AG20443 (cell line): Measurements from ENCODE around the gene MCF2L.
"Not testable (repeated sequence)": the region's sequence is repeated elsewhere in the genome, so short reads cannot be mapped to it uniquely, and the experiment has no call there.

ENCODE experiments used
- DNase-seq: peaks from one replicate; pipeline ENCODE4 v3.0.0; 2012; ENCODE audit warnings: low spot score, mixed read lengths

Gene MCF2L

GRCh38 chr13:113096052-113096744, 127.2 kb downstream of the MCF2L start:
- no peak for DNase-seq

- DNase-seq = no peak
Measured at GRCh38 chr13:113096745-113097305, 127.8 kb downstream of the MCF2L start.

- no peak for DNase-seq
Measured at GRCh38 chr13:113097651-113098050, 128.6 kb downstream of the MCF2L start.

- peak; percentile 91 for DNase-seq
Measured at GRCh38 chr13:113098162-113098732, 129.2 kb downstream of the MCF2L start.

DNA sequence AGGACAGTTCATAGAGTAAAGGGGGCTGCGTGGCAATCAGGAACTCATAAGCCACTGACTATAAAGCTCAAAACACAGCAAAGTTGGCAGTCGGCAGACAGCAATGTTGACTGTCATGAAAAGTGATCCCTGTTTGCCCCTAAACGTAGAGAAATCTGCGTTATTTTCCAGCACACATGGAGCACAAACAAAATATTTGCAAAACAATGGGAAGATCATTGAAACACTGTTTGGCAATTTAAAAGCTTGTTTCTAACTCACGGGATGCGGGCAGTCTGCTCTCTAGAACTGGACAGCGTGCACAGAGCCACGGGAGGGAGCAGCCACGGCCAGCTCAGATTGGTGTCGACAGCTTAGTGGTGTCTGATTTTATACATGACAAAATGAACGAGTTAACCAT, 130.1 kb downstream of the MCF2L start:
- no peak for DNase-seq

GRCh38 chr13:113102302-113102701, 133.3 kb downstream of the MCF2L start:
- DNase-seq = not testable (repeated sequence)

GRCh38 chr13:113102727-113103126, 133.7 kb downstream of the MCF2L start:
- DNase-seq = no peak

- no peak for DNase-seq
Measured at GRCh38 chr13:113103646-113104045, 134.6 kb downstream of the MCF2L start.

DNA sequence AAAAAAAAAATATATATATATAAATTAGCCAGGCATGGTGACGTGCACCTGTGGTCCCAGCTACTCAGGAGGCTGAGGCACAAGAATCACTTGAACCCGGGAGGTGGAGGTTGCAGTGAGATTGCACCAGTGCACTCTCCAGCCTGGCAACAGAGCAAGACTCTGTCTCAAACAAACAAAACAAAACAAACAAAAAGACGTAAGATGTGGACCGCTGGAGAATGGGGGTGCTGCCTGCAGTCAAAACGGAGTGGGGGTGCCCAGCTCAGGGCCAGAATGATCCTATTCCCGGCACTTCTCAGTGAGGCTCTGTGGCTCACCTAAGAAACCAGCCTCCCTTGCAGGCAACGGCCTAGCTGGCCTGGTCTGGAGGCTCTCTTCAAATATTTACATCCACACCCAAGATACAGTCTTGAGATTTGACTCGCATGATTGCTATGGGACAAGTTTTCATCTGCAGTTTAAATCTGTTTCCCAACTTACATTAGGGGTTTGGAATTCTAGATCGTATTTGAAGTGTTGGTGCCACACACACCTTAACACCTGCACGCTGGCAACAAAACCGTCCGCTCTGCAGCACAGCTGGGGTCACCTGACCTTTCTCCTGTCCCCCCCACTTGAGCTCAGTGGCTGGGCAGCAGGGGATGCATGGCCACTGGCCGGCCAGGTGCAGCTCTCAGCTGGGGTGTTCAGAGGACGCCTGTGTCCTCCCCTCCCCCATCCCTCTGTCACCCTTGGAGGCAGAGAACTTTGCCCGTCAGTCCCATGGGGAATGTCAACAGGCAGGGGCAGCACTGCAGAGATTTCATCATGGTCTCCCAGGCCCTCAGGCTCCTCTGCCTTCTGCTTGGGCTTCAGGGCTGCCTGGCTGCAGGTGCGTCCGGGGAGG, 136.3 kb downstream of the MCF2L start, which contains the start of gene F7:
Gene F7, plus strand, starts transcription at position 760 of the 889 bp plus-strand sequence. Its CDS starts 51 bp downstream, at position 811.
- DNase-seq = peak; percentile 39

DNA sequence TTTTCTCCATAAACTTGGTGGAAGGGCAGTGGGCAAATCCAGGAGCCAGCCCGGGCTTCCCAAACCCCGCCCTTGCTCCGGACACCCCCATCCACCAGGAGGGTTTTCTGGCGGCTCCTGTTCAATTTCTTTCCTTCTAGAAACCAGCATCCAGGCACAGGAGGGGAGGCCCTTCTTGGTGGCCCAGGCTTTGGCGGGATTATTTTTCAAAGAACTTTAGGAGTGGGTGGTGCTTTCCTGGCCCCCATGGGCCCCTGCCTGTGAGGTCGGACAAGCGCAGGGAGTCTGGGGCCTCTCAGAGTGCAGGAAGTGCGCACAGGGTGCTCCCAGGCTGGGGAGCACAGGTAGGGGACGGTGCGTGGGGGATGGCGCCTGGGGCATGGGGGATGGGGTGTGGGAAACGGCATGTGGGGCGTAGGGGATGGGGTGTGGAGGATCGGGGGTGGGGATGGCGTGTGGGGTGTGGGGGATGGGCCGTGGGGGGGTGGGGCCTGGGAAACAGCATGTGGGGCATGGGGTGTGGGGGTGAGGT, 137.0 kb downstream of the MCF2L start:
- no peak for DNase-seq

DNA sequence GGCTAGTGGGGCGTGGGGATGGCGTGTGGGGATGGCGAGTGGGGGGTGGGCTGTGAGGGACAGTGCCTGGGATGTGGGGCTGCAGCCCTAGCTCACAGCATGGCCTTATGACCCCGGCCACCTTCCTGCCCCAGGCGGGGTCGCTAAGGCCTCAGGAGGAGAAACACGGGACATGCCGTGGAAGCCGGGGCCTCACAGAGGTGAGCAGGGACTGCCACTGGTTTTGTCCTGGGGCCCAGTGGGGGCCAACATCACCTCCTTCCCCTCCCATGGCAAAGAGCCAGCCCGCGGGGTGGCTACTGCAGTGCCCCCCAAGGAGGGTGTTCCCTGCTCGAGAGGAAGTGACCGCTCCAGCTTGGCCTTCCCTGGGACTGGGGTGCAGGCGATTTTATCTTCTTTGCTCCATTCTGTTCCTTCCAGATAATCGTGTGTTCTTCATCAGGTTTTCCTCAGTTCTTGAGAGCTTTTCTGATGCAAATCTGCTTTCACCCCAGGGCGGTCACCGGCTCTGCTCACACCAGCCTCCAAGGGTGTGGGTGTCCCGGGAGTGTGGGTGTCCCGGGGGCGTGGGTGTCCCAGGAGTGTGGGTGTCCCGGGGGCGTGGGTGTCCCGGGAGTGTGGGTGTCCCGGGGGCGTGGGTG, 137.8 kb downstream of the MCF2L start:
- DNase-seq = no peak

- DNase-seq = not testable (repeated sequence)
Measured at GRCh38 chr13:113108521-113108920, 139.5 kb downstream of the MCF2L start.

DNA sequence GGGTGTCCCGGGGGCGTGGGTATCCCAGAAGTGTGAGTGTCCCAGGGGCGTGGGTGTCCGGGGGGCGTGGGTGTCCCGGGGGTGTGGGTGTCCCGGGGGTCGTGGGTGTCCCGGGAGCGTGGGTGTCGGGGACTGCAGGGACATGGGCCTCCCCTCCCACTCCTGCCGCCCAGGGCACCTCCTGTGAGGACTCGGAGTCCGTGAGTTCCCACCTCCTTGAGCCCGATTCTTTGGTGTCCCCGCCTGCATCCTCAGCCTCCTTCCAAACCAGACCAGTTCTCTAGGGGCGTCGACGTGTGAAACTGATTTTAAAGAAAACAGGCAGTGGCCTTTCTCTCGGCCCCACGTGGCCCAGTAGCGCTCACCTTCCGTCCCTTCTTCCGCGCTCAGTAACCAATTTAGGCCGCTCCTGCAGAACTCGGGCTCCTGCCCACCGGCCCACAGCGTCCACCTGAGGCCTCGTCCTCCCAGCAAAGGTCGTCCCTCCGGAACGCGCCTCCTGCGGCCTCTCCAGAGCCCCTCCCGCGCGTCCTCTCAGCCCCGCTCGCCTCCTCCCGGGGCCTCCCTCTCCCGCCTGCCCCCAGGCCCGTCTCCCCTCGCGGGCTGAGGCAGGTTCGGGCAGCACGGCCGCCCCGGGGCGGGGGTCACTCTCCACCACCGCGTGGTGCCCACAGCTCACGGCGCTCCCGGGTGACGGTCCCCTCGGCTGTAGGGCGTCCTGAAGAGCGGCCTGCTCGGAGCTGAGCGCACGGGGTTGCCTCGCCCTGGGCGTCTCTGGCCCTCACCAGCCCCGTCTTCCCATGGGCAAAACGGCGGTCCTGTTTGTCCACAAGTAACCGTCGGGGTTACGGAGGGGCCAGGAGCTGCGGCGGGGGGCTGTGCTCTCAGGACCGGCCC, 140.4 kb downstream of the MCF2L start:
- DNase-seq = no peak

DNA sequence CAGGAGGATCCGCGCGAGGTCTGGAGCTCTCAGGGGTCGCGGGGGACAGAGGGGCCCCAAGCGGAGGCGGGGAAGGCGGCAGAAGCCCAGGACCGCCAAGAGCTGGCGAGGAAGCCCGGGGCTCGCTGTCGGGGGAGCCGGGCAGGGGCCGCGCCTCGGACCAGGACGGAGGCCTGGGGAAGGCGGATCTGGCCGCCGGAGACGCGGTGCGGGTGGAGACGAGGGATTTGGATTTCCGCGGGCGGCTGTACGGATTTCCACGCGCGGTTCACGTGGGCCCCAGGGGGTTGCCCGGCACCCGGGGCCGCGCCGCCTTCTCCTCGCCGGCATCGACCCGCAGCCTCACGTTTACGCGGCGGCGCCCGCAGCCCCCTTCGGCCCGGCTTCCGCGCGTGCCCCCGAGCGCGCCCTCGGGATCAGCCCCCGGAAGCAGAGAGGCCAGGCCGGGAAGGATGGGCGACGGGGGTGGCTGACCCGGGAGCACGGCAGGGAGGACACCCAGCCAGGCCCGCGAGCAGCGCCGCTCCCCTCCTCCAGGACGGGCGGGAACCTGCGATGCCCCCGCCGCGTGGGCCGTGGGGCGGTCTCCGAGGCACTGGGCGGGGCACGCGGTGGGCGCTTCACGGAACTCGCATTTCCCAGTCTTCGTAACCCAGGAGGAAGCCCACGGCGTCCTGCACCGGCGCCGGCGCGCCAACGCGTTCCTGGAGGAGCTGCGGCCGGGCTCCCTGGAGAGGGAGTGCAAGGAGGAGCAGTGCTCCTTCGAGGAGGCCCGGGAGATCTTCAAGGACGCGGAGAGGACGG, 141.2 kb downstream of the MCF2L start:
- peak; percentile 33 for DNase-seq

DNA sequence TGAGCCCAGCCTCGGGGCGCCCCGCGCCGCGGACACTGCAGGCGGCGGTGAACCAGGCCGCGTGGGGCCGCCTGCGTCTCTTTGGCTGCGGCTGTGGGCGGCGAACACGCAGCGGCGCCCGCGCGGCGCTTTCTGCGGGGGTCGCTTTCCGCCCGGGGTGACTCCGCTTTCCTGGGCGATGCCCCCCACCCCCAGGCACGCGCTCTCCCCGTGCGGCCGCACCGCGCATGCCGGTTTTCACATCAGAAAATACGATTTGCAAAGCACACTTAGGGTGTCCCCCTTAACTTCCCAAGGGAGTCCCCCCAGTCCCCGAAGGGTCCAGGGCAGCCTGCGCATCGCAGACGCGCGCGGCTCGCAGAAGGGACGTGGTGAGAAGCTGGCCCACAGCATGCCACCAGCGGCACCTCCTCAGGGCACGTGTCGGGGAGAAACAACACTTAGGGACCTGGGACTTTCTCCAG, 141.9 kb downstream of the MCF2L start:
- no peak for DNase-seq

- DNase-seq = not testable (repeated sequence)
Measured at GRCh38 chr13:113111821-113112220, 142.8 kb downstream of the MCF2L start.

- DNase-seq = not testable (repeated sequence)
Measured at GRCh38 chr13:113112475-113112874, 143.5 kb downstream of the MCF2L start.

DNA sequence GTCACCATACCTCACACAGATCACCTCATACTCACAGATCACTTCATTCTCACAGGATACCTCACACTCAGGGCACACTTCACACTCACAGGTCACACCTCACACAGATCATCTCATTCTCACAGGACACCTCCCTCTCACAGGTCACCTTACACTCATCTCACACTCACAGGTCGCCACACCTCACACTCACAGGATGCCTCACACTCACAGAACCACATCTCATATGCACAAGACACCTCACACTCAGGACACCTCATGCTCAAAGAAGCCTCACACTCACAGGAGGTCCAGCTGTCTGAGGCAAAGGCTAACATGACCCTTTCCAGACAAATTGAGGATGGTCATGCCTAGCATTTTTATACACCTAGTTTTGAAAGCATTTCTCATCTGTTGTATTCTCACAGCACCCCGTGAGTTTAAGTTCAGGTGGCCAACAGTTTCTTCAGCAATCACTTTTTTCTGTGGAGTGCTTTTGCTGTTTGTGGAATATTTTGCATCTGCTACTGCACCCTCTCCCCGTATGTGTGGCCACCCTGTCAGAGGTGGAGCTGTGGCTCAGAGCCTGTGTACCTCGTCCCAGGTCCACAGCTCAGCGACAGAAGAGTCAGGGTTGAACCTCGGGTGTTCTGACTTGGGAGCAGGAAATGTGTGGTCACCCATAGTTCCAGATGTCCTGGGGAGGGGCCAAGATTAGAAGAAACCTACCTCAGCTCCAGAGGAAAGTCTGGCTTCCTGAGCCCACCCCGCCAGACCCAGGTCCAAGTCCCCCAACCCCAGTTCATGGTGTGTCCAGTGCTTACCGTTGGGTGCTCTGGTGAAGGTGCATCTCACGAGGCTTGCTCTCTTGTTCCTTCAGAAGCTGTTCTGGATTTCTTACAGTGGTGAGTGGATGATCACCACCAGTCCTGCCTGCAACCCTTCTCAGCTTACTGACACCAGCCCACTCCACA, 144.2 kb downstream of the MCF2L start:
- DNase-seq = no peak
